ENCODE measurements around the gene WDR46. TPM values are rescaled to one million over a fixed set of nuclear protein-coding genes. Genes with fewer than 3 reads are reported as not detected.
A peak's percentile ranks its signal among the peaks of the same experiment; 100 is the strongest.

Gene WDR46
- total RNA-seq, 8 experiments from 2014 or later, result 31.4 to 108 (median 50.5) TPM

- no peaks in the 10 kb centered on the region for H3K4me1 ChIP-seq (replicated peaks in 1 of 2)
- WGBS, 10 experiments, result 67 to 94% (median 93%) methylated on average over 1 to 3 of the region's 4 CpGs; no CpG with 5 or more reads in 5 of the 10 experiments
- no peak overlapping the region for H3K4me3 ChIP-seq
- no peak for ATAC-seq (replicated peaks in 6 of 8)
- in situ Hi-C loops (cut with MboI; ENCODE audit: low pct_unique_long_range_greater_than_20kb in 2 of 9, low sequenced_read_pairs in 9 of 9, unreplicated experiment in 9 of 9), result no loop called here
- no peak overlapping the region for H3K27ac ChIP-seq
These were observed 17.3 kb upstream of the WDR46 start for GRCh38 chr6:33306356-33306755.

DNA sequence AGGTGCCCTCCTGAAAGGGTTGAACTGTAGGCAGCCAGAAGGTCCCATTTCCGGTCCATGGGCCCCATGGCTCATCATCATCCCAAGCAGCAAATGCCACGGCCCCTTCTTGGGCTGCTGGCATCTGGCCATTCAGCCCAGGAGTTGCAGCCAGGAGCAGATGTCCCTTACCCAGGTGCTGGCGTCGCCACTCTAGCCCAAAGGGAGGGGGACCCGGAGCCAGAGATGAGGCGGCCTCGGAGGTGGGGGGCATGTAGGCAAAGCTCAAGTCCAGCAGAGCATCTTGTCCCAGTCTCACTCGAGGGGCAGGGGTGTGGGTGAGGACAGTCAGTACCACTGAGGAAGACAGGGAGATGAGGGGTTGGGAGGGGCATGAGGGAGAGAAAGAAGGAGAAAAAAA lies 16.0 kb upstream of the WDR46 start:
- in situ Hi-C loops (cut with MboI; ENCODE audit: low pct_unique_long_range_greater_than_20kb in 2 of 9, low sequenced_read_pairs in 9 of 9, unreplicated experiment in 9 of 9), result no loop called here
- WGBS, 10 experiments, result 88 to 100% methylated on average over 1 to 3 of the region's 8 CpGs; no CpG with 5 or more reads in 8 of the 10 experiments
- peak in 3 of 8 experiments; percentile 4 to 19 (median 16) for ATAC-seq (replicated peaks in 6 of 8)
- H3K4me1 ChIP-seq (replicated peaks in 1 of 2), result peaks cover 4 to 8% of the 10 kb centered on the region in 2 donors
- no peak overlapping the region for H3K4me3 ChIP-seq
- no peak overlapping the region for H3K27ac ChIP-seq

GRCh38 chr6:33304216-33304615 lies 15.2 kb upstream of the WDR46 start:
- no peak overlapping the region for H3K4me3 ChIP-seq
- in situ Hi-C loops (cut with MboI; ENCODE audit: low pct_unique_long_range_greater_than_20kb in 2 of 9, low sequenced_read_pairs in 9 of 9, unreplicated experiment in 9 of 9), result no loop called here
- ATAC-seq (replicated peaks in 6 of 8), result no peak
- peaks cover 4 to 8% of the 10 kb centered on the region in 2 donors for H3K4me1 ChIP-seq (replicated peaks in 1 of 2)
- H3K27ac ChIP-seq, result no peak overlapping the region
- 90% methylated on average over 2 of the region's 16 CpGs; no CpG with 5 or more reads in 9 of the 10 experiments for WGBS, 10 experiments

DNA sequence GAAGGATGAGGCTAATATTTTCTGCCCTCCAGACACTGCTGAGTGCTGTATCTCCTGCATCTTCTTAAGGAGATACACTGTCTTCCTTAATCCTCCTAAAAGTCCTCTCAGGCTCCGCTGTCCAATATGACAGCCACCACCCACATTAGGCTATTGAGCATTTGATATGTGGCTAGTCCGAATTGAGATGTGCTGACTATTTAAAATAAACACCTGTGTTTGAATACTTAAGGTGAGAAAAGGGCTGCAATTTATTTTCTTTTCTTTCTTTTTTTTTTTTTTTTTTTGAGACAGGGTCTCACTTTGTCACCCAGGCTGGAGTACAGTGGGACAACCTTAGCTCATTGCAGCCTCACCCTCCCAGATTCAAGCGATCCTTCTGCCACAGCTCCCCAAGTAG lies 12.8 kb upstream of the WDR46 start:
- in situ Hi-C loops (cut with MboI; ENCODE audit: low pct_unique_long_range_greater_than_20kb in 2 of 9, low sequenced_read_pairs in 9 of 9, unreplicated experiment in 9 of 9), result no loop called here
- no peak overlapping the region for H3K27ac ChIP-seq
- WGBS, 10 experiments, result 53 to 100% (median 92%) methylated on average over 1 to 3 of the region's 3 CpGs; no CpG with 5 or more reads in 1 of the 10 experiments
- no peak for ATAC-seq (replicated peaks in 6 of 8)
- no peak overlapping the region for H3K4me3 ChIP-seq
- peaks cover 7 to 17% of the 10 kb centered on the region in 2 donors for H3K4me1 ChIP-seq (replicated peaks in 1 of 2)

DNA sequence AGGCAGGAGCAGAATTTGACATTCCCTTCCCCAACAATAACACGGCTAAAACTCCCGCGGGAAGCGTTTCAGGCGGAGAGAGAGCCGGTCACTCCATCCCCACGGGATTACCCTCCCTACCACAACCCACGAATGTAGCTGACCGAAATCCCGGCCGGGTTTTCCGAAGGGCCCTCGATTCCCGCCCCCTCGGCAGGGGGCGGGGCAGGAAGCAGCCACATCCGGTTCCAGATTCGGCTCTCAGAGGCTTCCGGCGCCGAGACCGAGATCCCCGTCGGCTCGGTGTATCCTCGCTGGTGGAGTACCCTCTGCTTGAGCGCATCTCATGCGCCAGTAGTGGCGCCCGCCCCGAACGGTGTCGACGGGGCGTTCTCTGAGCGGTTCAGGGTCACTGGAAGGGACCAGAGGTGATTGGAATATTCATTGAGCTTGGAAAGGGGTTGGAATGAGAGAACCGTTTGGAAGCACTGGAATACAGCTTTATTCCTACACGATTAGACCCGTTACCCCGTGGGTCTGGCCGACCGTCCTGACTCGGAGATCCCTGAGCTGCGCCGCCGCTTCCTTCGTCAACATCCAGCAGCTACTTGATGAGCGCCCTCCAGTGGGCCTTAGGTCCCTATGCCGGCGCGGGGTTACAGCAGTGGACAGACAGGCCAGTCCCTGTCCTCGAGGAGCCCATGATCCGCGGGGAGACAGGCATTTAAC lies 10.4 kb upstream of the WDR46 start:
- ATAC-seq (replicated peaks in 6 of 8), result peak; percentile 60 to 84 (median 74)
- Histone ChIP-seq H3K4me1 (replicated peaks in 1 of 2) (peaks cover 7 to 17% of the 10 kb centered on the region in 2 donors), H3K27ac (peak overlapping the region; percentile 92 to 96), H3K4me3 (peak overlapping the region; percentile 51 to 96 (median 74))
- in situ Hi-C loops (cut with MboI; ENCODE audit: low pct_unique_long_range_greater_than_20kb in 2 of 9, low sequenced_read_pairs in 9 of 9, unreplicated experiment in 9 of 9), result no loop called here
- WGBS, 10 experiments, result 0% methylated on average over 1 to 9 of the region's 54 CpGs; no CpG with 5 or more reads in 2 of the 10 experiments

DNA sequence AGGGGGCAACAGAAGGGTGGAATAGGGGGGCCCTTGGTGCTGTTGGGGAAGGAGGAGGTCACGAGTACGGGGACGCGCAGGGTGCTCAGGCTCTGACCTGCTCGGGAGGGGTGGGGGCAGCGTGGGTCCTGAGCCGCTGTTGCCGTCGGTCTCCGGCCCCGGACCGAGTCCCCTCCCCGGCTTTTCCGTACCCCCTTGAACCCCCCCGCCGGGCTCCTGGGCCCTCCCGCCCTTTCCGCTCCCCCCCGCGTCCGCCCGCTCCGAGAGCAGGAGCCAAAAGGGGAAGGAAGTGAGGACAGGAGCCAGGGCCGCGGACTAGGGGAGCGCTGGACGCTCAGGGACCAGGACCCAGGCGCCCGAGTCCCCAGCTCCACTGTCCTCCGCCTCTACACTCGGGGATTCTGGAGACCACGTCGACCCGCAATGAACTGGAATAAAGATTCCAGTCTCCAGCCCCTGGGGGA lies 9.8 kb upstream of the WDR46 start, which contains the start of gene RGL2:
TSS of gene RGL2 (minus strand) at position 170 of the 464 bp plus-strand sequence. CDS start 332 bp downstream, outside the sequence.
- in situ Hi-C loops (cut with MboI; ENCODE audit: low pct_unique_long_range_greater_than_20kb in 2 of 9, low sequenced_read_pairs in 9 of 9, unreplicated experiment in 9 of 9), result no loop called here
- peak within 1 kb of the TSS; percentile 51 to 96 (median 74) for H3K4me3 ChIP-seq
- peaks cover 7 to 17% of the 10 kb centered on the region in 2 donors for H3K4me1 ChIP-seq (replicated peaks in 1 of 2)
- WGBS, 10 experiments, result no CpG with 5 or more reads among the region's 34 CpGs
- H3K27ac ChIP-seq, result peak within 1 kb of the TSS; percentile 92 to 96
- peak; percentile 9 to 54 (median 42) for ATAC-seq (replicated peaks in 6 of 8)

DNA sequence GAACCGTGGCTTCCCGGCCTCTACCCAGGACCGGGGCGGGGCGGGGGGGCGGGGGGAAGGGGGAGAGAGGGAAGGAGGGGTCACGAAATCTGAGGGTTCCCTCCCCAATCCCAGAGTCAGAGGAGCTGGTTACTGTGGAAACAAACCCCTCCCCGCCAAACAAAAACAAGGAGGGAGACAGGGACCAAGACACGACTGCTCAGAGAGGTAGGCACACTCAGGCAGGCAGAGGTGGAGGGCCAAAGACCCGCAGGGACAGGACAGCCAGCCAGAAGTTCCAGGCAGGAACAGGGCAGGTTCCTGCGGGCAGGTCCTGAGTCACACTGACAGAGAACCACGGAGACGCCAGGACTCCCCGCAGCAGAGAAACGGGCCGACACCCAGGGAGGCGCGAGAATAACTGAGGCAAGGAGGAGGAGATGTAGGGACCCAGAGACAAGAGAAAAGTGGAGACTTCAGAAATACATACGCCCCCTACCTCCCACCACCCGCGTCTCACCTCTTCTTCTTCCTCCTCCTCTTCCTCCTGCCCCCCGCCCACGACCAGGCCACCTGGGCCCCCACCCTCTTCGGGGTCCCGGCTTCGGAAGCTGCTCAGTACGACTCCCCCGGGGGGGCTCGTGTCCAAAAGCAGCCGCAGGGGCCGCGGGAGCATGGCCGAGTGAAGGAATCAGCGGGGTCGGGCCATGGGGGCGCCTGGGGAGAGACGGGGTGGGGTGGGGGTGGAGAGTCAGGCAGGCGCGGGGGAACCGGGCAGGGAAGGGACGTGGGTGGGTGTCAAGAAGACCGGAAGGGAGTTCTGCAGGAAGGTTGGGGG lies 9.1 kb upstream of the WDR46 start:
- WGBS, 10 experiments, result 0% methylated on average over 1 to 8 of the region's 42 CpGs; no CpG with 5 or more reads in 6 of the 10 experiments
- peak; percentile 2 to 57 (median 20) for ATAC-seq (replicated peaks in 6 of 8)

GRCh38 chr6:33297406-33297955 lies 8.4 kb upstream of the WDR46 start:
- peak overlapping the region; percentile 51 to 96 (median 74) for H3K4me3 ChIP-seq
- in situ Hi-C loops (cut with MboI; ENCODE audit: low pct_unique_long_range_greater_than_20kb in 2 of 9, low sequenced_read_pairs in 9 of 9, unreplicated experiment in 9 of 9), result no loop called here
- ATAC-seq (replicated peaks in 6 of 8), result no peak
- peaks cover 7 to 17% of the 10 kb centered on the region in 2 donors for H3K4me1 ChIP-seq (replicated peaks in 1 of 2)
- 0 to 24% (median 7%) methylated on average over 1 to 5 of the region's 16 CpGs; no CpG with 5 or more reads in 7 of the 10 experiments for WGBS, 10 experiments
- H3K27ac ChIP-seq, result peak overlapping the region in 1 of 2 donors; percentile 37

More for the DNA sequence above, 9.1 kb upstream of the WDR46 start:
- H3K4me1 ChIP-seq (replicated peaks in 1 of 2), result peaks cover 7 to 17% of the 10 kb centered on the region in 2 donors
- H3K27ac ChIP-seq, result peak overlapping the region in 1 of 2 donors; percentile 96
- H3K4me3 ChIP-seq, result peak overlapping the region; percentile 51 to 96 (median 74)
- in situ Hi-C loops (cut with MboI; ENCODE audit: low pct_unique_long_range_greater_than_20kb in 2 of 9, low sequenced_read_pairs in 9 of 9, unreplicated experiment in 9 of 9), result no loop called here

DNA sequence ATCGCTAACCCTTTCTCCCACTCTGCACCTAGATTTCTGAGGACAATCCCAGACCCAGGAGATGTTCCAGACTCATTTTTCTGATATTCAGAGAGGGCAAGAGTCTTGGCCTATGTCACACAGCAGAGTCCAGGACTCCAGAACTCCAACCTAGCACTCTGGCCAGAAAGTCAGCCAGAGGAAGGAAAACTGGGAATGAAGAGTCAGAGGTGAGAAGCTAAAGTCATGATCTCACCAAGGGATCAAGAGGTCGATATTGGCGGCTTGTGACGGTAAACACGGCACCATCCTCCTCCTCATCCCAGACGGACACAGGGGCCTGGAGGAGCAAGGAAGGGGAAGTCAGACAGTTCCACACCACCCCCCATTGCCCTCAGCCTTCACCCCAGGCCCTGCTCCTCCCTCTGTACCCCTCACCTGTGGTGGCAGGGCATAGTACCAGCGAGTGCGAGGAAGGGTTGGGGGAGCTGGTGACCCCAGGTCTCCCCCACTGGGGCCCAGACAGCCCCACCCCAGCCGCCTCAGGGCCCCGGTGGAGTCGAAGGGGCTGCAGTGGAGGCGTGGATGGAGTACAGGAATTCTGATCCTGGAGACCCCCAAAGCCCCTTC lies 7.9 kb upstream of the WDR46 start:
- Histone ChIP-seq H3K27ac (peak overlapping the region in 1 of 2 donors; percentile 37), H3K4me1 (replicated peaks in 1 of 2) (peaks cover 7 to 17% of the 10 kb centered on the region in 2 donors), H3K4me3 (peak overlapping the region in 3 of 5 donors; percentile 74 to 96 (median 85))
- in situ Hi-C loops (cut with MboI; ENCODE audit: low pct_unique_long_range_greater_than_20kb in 2 of 9, low sequenced_read_pairs in 9 of 9, unreplicated experiment in 9 of 9), result no loop called here
- no peak for ATAC-seq (replicated peaks in 6 of 8)
- 70 to 100% (median 83%) methylated on average over 1 to 4 of the region's 12 CpGs; no CpG with 5 or more reads in 7 of the 10 experiments for whole genome bisulfite sequencing, 10 experiments

DNA sequence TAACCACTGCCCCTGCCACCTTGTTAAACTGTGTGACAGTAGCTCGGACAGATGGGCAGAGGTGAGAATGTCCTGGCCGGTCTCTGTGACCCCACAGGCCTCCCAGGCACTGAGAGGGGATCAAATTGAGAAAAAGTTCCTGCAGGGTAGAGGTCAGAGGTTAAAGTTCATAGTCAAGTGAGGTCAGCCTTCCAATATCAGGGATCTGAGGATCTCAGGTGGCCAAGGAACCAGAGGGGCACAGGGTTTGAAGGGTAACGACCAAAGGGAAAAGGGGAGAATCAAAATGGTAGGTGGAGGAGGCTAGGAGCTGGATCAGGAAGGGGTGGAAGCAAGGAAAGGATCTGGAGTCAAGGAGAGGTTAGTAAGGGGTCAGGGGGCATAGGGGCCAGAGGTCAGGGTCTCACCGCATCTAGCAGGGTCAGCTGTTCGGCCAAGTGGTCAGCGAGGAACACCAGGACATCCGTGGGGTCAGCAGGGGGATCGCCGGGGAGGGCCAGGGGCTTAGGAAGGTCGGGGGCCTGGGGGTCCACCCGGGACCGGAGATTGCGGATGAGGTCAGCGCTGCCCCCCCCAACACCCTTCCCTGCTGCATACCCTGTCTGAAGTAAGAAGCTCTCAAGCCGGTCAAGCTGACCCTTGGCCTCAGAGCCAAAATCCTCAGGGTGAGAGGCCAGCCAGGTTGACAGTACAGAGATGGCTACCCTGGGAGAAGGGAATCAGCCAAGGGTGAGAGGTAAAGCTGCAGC lies 6.8 kb upstream of the WDR46 start:
- Histone ChIP-seq H3K4me1 (replicated peaks in 1 of 2) (peaks cover 7 to 13% of the 10 kb centered on the region in 2 donors), H3K27ac (no peak overlapping the region), H3K4me3 (no peak overlapping the region)
- in situ Hi-C loops (cut with MboI; ENCODE audit: low pct_unique_long_range_greater_than_20kb in 2 of 9, low sequenced_read_pairs in 9 of 9, unreplicated experiment in 9 of 9), result no loop called here
- ATAC-seq (replicated peaks in 6 of 8), result no peak
- 83 to 100% (median 90%) methylated on average over 1 to 4 of the region's 15 CpGs; no CpG with 5 or more reads in 6 of the 10 experiments for whole genome bisulfite sequencing, 10 experiments

GRCh38 chr6:33294086-33294823 lies 5.2 kb upstream of the WDR46 start:
- in situ Hi-C loops (cut with MboI; ENCODE audit: low pct_unique_long_range_greater_than_20kb in 2 of 9, low sequenced_read_pairs in 9 of 9, unreplicated experiment in 9 of 9), result no loop called here
- Histone ChIP-seq H3K4me1 (replicated peaks in 1 of 2) (peaks cover 10 to 16% of the 10 kb centered on the region in 2 donors), H3K4me3 (no peak overlapping the region), H3K27ac (no peak overlapping the region)
- no peak for ATAC-seq (replicated peaks in 6 of 8)
- 62 to 100% (median 72%) methylated on average over 1 to 8 of the region's 10 CpGs; no CpG with 5 or more reads in 2 of the 10 experiments for WGBS, 10 experiments

Data from motor neuron (in vitro differentiated cells).